Body of pancreas (tissue), 4 donors: ENCODE results near the gene KLK3. TPM values are rescaled to one million over a fixed set of nuclear protein-coding genes. Genes with fewer than 3 reads are reported as not detected.

Experiments used
- ATAC-seq: fragments of 150-250 bp; one replicate; pipeline ENCODE4 v1.9.1; 2016
- DNase-seq, 4 donors: peaks; one replicate each; pipeline ENCODE4 v3.0.0-alpha.2; 2019
- H3K27ac ChIP-seq, 4 donors: fragments of 200-600 bp; sonication (generic); 1 replicate in 3 of 4; 2 replicates in 1 of 4; pipeline versions ENCODE4 v1.5.1 to v1.6.1; 2016 to 2019; ENCODE audit warnings: mild to moderate bottlenecking in 1 of 4, mixed read lengths in 1 of 4, moderate library complexity in 1 of 4
- H3K27me3 ChIP-seq, 2 donors: fragments of 200-600 bp; sonication (generic); one replicate each; pipeline ENCODE4 v1.6.0; 2016; ENCODE audit warnings: mild to moderate bottlenecking in 1 of 2
- H3K36me3 ChIP-seq, 2 donors: fragments of 200-600 bp; sonication (generic); replicated peaks in 1 of 2; 2 replicates each; pipeline ENCODE4 v1.5.1; 2016; ENCODE audit warnings: low read depth in 2 of 2; ENCODE audit not compliant: insufficient read depth in 1 of 2
- H3K4me1 ChIP-seq: fragments of 200-600 bp; sonication (generic); one replicate; pipeline ENCODE4 v1.6.0; 2016
- H3K4me3 ChIP-seq, 2 donors: fragments of 200-600 bp; sonication (generic); 1 replicate in 1 of 2; 2 replicates in 1 of 2; pipeline ENCODE4 v1.5.1; 2016 to 2019
- H3K9me3 ChIP-seq, 3 donors: fragments of 200-600 bp; sonication (generic); 1 replicate in 2 of 3; 2 replicates in 1 of 3; pipeline ENCODE4 v1.5.1; 2016
- POLR2A ChIP-seq, 3 donors: fragments of 450-650 bp; IDR thresholded peaks; one replicate each; pipeline ENCODE4 v1.6.1; 2016; ENCODE audit warnings: antibody characterized with exemption in 3 of 3, mild to moderate bottlenecking in 2 of 3
- whole genome bisulfite sequencing, 2 donors: methylation state at CpG; one replicate each; pipeline ENCODE4 v1.1.5; 2017; 5-methylcytosine and 5-hydroxymethylcytosine counted together
- intact Hi-C: fragments of 100-400 bp; cut with DNase I; formaldehyde crosslinking; loops from one replicate; pipeline ENCODE4 v1.15.1; 2023
- total RNA-seq, 2 donors: library from RNA; depleted of rRNA; stranded (reverse); fragments of >200 nt; gene quantifications; one replicate each; pipeline ENCODE4 v1.1.0, GENCODE V29; 2016
- TF ChIP-seq, protein P1 (sequence below), 7 experiments: fragments of 450-650 bp in 4 of 7; fragments of 200-600 bp in 3 of 7; sonication (generic) in 3 of 7; IDR thresholded peaks; one replicate each; pipeline ENCODE4 v1.5.1; 2016 to 2019; ENCODE audit warnings: antibody characterized with exemption in 7 of 7

The KLK3 gene
- total RNA-seq, 2 donors from 2014 or later, result not detected

- Histone ChIP-seq H3K4me1 (no peaks in the 10 kb centered on the region), H3K9me3 (no peaks in the 10 kb centered on the region), H3K4me3 (no peak overlapping the region), H3K36me3 (no peaks in the 10 kb centered on the region), H3K27ac (no peak overlapping the region), H3K27me3 (peaks cover 0 to 6% of the 10 kb centered on the region in 2 donors)
- 49 to 51% methylated on average over 5 of the region's 5 CpGs for WGBS, 2 donors
- intact Hi-C loops, result no loop called here
- TF ChIP-seq POLR2A (IDR thresholded peaks at IDR 0.05), result no peak
- TF ChIP-seq, protein P1, sequence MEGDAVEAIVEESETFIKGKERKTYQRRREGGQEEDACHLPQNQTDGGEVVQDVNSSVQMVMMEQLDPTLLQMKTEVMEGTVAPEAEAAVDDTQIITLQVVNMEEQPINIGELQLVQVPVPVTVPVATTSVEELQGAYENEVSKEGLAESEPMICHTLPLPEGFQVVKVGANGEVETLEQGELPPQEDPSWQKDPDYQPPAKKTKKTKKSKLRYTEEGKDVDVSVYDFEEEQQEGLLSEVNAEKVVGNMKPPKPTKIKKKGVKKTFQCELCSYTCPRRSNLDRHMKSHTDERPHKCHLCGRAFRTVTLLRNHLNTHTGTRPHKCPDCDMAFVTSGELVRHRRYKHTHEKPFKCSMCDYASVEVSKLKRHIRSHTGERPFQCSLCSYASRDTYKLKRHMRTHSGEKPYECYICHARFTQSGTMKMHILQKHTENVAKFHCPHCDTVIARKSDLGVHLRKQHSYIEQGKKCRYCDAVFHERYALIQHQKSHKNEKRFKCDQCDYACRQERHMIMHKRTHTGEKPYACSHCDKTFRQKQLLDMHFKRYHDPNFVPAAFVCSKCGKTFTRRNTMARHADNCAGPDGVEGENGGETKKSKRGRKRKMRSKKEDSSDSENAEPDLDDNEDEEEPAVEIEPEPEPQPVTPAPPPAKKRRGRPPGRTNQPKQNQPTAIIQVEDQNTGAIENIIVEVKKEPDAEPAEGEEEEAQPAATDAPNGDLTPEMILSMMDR (IDR thresholded peaks at IDR 0.05), result no peak
- ATAC-seq, result no peak
- DNase-seq, result no peak
These were observed 25.5 kb downstream of the KLK3 start for GRCh38 chr19:50880241-50880640.

DNA sequence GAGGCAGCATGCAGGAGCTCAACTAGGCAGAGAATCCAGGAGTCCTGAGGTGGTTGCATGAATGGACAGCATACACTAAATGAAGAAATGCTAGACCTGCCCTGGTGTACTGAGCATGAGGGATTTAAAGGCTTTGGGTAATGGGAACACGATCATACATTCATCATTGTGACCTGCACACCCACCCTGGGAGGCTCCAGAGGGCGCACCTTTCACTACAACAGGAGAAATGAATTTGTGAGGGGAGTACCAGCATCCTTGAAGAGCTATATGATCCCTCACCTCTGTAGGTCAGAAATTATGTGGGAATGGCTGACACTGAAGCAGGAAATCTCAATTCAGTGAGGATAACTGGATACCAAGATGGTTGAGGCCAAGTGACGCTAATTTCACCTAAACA is 27.5 kb downstream of the KLK3 start:
- WGBS, 2 donors, result 60 to 64% methylated on average over 2 to 3 of the region's 3 CpGs
- TF ChIP-seq POLR2A (IDR thresholded peaks at IDR 0.05), result no peak
- TF ChIP-seq, protein P1 (IDR thresholded peaks at IDR 0.05), result no peak
- ATAC-seq, result no peak
- H3K9me3 ChIP-seq, result no peaks in the 10 kb centered on the region
- H3K36me3 ChIP-seq, result no peaks in the 10 kb centered on the region
- DNase-seq, result no peak
- no peaks in the 10 kb centered on the region for H3K4me1 ChIP-seq
- intact Hi-C loops, result no loop called here
- no peak overlapping the region for H3K4me3 ChIP-seq
- no peaks in the 10 kb centered on the region for H3K27me3 ChIP-seq
- H3K27ac ChIP-seq, result no peak overlapping the region

DNA sequence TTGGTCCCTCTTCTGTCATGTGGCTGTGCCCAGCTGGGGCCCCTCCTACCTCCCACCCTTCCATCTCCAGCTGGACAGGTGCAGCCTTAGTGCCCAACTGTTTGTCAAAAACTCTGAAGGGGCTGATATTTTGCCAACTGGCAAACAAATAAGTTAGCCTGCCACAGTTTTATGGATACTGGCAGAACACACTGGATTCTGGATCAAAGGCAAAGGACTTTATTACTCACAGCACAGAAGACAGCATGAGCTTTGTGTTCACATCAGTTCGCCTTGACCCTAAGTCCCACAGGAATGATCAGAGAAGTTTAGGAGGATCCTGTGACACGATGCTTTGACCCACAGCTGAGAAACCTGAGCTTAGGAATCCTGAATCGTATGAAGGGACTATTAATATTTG is 34.9 kb downstream of the KLK3 start:
- no peak for ATAC-seq

DNA sequence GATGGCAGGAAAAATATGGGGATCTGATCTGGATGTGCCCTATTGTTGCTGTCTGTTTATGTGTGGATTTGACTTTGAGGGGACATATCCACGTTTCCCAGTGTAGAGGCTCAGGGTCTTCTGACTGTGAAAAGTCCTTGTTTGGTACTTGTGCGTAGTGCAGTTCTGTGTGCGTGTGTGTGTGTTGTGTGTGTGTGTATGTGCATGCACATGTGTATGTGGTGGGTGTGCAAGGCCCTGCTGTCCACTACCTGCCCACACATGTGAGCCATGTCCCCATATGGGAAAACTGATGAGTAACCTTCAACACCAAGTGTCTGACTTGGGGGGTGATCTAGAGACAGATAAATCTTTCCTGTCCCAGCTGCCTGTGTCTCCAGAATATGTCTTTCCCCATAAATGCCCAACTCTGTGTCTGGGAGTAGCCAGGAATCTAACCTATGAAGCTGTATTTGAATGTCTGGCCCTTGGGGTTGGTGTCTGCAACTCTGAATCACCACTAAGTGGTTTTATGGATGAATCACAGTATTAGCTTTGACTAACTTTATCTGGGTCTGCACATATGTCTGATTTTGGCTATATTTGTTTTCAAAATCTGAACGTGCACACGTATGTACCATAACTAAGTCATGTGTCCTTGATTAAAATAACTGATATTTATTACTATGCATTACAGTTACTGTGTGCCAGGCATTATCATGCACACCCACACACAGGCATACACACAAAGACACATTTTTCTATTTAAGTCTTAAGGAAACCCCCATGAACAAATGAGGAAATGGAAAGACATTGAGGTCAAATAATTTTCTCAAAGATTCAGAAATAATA is 35.9 kb downstream of the KLK3 start:
- H3K4me1 ChIP-seq, result no peaks in the 10 kb centered on the region
- H3K27me3 ChIP-seq, result no peaks in the 10 kb centered on the region
- H3K9me3 ChIP-seq, result no peaks in the 10 kb centered on the region
- no peak for TF ChIP-seq POLR2A (IDR thresholded peaks at IDR 0.05)
- TF ChIP-seq, protein P1 (IDR thresholded peaks at IDR 0.05), result no peak
- intact Hi-C loops, result no loop called here
- H3K36me3 ChIP-seq, result no peaks in the 10 kb centered on the region
- no peak for DNase-seq
- WGBS, 2 donors, result 28 to 44% methylated on average over 5 of the region's 5 CpGs
- no peak overlapping the region for H3K4me3 ChIP-seq
- ATAC-seq, result no peak
- no peak overlapping the region for H3K27ac ChIP-seq

More for the DNA sequence above, 34.9 kb downstream of the KLK3 start:
- no peaks in the 10 kb centered on the region for H3K9me3 ChIP-seq
- H3K36me3 ChIP-seq, result no peaks in the 10 kb centered on the region
- H3K4me1 ChIP-seq, result no peaks in the 10 kb centered on the region
- TF ChIP-seq POLR2A (IDR thresholded peaks at IDR 0.05), result no peak
- TF ChIP-seq, protein P1 (IDR thresholded peaks at IDR 0.05), result no peak
- H3K27me3 ChIP-seq, result no peaks in the 10 kb centered on the region
- DNase-seq, result no peak
- WGBS, 2 donors, result 40 to 44% methylated on average over 3 of the region's 3 CpGs
- H3K27ac ChIP-seq, result no peak overlapping the region
- no peak overlapping the region for H3K4me3 ChIP-seq
- intact Hi-C loops, result no loop called here

DNA sequence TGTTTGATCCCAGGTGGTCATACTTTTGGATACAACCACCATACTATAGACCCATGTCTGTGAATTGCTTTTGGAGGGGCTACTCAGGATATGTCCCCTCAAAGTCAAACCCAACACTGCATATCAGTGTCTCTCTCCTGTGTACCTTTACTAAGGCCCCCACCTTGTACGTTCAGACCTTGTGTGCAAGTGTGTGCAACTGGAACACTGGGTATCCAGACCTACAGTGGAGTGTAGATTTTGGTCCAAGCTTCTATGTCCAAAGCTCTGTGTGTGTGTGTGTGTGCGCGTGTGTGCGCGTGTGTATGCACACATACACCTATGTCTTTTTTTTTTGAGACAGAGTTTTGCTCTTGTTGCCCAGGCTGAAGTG is 36.5 kb downstream of the KLK3 start:
- Histone ChIP-seq H3K36me3 (no peaks in the 10 kb centered on the region), H3K9me3 (no peaks in the 10 kb centered on the region), H3K27me3 (no peaks in the 10 kb centered on the region), H3K4me1 (no peaks in the 10 kb centered on the region), H3K27ac (no peak overlapping the region), H3K4me3 (no peak overlapping the region)
- no peak for ATAC-seq
- 71 to 82% methylated on average over 5 of the region's 5 CpGs for WGBS, 2 donors
- intact Hi-C loops, result no loop called here
- no peak for DNase-seq
- no peak for TF ChIP-seq POLR2A (IDR thresholded peaks at IDR 0.05)
- TF ChIP-seq, protein P1 (IDR thresholded peaks at IDR 0.05), result no peak
